OCI-LY7 (cell line): Measurements from ENCODE around the gene LDLRAD4. TPM values are rescaled to one million over a fixed set of nuclear protein-coding genes. Genes with fewer than 3 reads are reported as not detected.

Experiments
- BruUV-seq: library from RNA; stranded (reverse); fragments of 400-500 nt; replicated peaks from 2 replicates; lab custom pipeline; 2021; lab: Mats Ljungman, UMichigan
- CTCF ChIA-PET: fragments of 300-600 bp; sonication (Branson Sonifier 250); formaldehyde crosslinking; loops from one replicate; lab custom pipeline; 2022; ENCODE audit warnings: antibody characterized with exemption; ENCODE audit not compliant: unreplicated experiment; lab: Charles Lee
- POLR2A ChIA-PET: fragments of 300-600 bp; sonication (Branson Sonifier 250); formaldehyde crosslinking; loops from one replicate; lab custom pipeline; 2022; ENCODE audit warnings: antibody characterized with exemption; lab: Charles Lee
- DNase-seq: peaks from one replicate; pipeline ENCODE4 v3.0.0-alpha.2; 2015; ENCODE audit warnings: low spot score
- H2AFZ ChIP-seq: fragments of 200-600 bp; sonication (generic), shearing (Covaris generic); 2 replicates; pipeline ENCODE4 v1.6.1; 2014; ENCODE audit warnings: mild to moderate bottlenecking, antibody characterized with exemption, low read length, moderate library complexity
- H3K27ac ChIP-seq: fragments of 200-600 bp; sonication (generic); 2 replicates; pipeline ENCODE4 v1.5.1; 2014; ENCODE audit warnings: mixed run types, low read depth, mild to moderate bottlenecking, moderate library complexity, low read length, inconsistent platforms; ENCODE audit not compliant: poor library complexity, severe bottlenecking
- H3K36me3 ChIP-seq: fragments of 200-600 bp; sonication (generic); 2 replicates; pipeline ENCODE4 v1.6.1; 2014; ENCODE audit warnings: mild to moderate bottlenecking, antibody characterized with exemption, low read length, moderate library complexity, mixed read lengths; ENCODE audit not compliant: insufficient read depth
- H3K4me1 ChIP-seq: fragments of 200-600 bp; sonication (generic); 2 replicates; pipeline ENCODE4 v1.5.1; 2014; ENCODE audit warnings: mild to moderate bottlenecking, low read length; ENCODE audit not compliant: insufficient read depth, poor library complexity, severe bottlenecking
- H3K4me2 ChIP-seq: fragments of 200-600 bp; sonication (generic); 2 replicates; pipeline ENCODE4 v1.6.1; 2014; ENCODE audit warnings: mild to moderate bottlenecking, low read length
- H3K4me3 ChIP-seq: fragments of 200-600 bp; sonication (generic); 2 replicates; pipeline ENCODE4 v1.5.1; 2014; ENCODE audit warnings: mild to moderate bottlenecking, low read depth, low read length; ENCODE audit not compliant: poor library complexity, severe bottlenecking
- H3K79me2 ChIP-seq: fragments of 200-600 bp; sonication (generic); 2 replicates; pipeline ENCODE4 v1.6.1; 2016; ENCODE audit warnings: low read depth, mild to moderate bottlenecking, low read length, moderate library complexity, mixed read lengths; ENCODE audit not compliant: insufficient read depth
- H3K9me2 ChIP-seq: fragments of 200-600 bp; sonication (generic); 2 replicates; pipeline ENCODE4 v1.6.1; 2016; ENCODE audit warnings: mild to moderate bottlenecking, low read length, mixed read lengths; ENCODE audit not compliant: insufficient read depth
- H3K9me3 ChIP-seq: fragments of 200-600 bp; sonication (generic); 2 replicates; pipeline ENCODE4 v1.6.1; 2014; ENCODE audit warnings: mild to moderate bottlenecking, mixed run types, low read length, mixed read lengths
- H4K20me1 ChIP-seq: fragments of 200-600 bp; sonication (generic); 2 replicates; pipeline ENCODE4 v1.6.1; 2014; ENCODE audit warnings: mild to moderate bottlenecking, antibody characterized with exemption, low read length, moderate library complexity, mixed read lengths; ENCODE audit not compliant: insufficient read depth
- CTCF ChIP-seq: fragments of 200-600 bp; sonication (generic); conservative IDR thresholded peaks from 2 replicates; pipeline ENCODE4 v1.5.1; 2014; ENCODE audit warnings: mild to moderate bottlenecking, antibody characterized with exemption, low read length, moderate library complexity, mixed read lengths
- EZH2phosphoT487 ChIP-seq: fragments of 200-600 bp; sonication (generic); IDR thresholded peaks from 2 replicates; pipeline ENCODE4 v1.6.1; 2018; ENCODE audit warnings: low read depth, borderline replicate concordance, mild to moderate bottlenecking, mixed run types, antibody characterized with exemption, low read length, moderate library complexity, mixed read lengths
- intact Hi-C: fragments of 100-400 bp; cut with micrococcal nuclease; formaldehyde crosslinking; loops from one replicate; pipeline ENCODE4 v1.10.0; 2022; ENCODE audit not compliant: unreplicated experiment
- total RNA-seq, 2 experiments: library from RNA; depleted of rRNA in 1 of 2; stranded (reverse); fragments of >200 nt in 1 of 2; shearing (Covaris generic) in 1 of 2; gene quantifications; 2 replicates each; pipeline ENCODE4 v1.2.3, GENCODE V29; 2014 to 2022

The LDLRAD4 gene
- total RNA-seq, 2 experiments from 2014 or later: 26.2 to 43.8 TPM

GRCh38 chr18:13375302-13376255 is 157.0 kb downstream of the LDLRAD4 start:
- no peak for TF ChIP-seq CTCF
- no peak for TF ChIP-seq EZH2phosphoT487
- Histone ChIP-seq H3K4me2 (no peak overlapping the region), H3K36me3 (no peaks in the 10 kb centered on the region), H4K20me1 (no peaks in the 10 kb centered on the region), H3K79me2 (no peaks in the 10 kb centered on the region), H3K9me3 (no peaks in the 10 kb centered on the region), H2AFZ (no peak overlapping the region), H3K4me1 (no peaks in the 10 kb centered on the region), H3K4me3 (no peak overlapping the region), H3K27ac (no peak overlapping the region), H3K9me2 (no peaks in the 10 kb centered on the region)
- no TSS peak for BruUV-seq
- ChIA-PET POLR2A (no interaction called here), CTCF (no interaction called here)
- DNase-seq: no peak
- intact Hi-C loops: no loop called here

- no peak for DNase-seq
- BruUV-seq: no TSS peak
- ChIA-PET CTCF (no interaction called here), POLR2A (no interaction called here)
- no peaks in the 10 kb centered on the region for H3K9me3 ChIP-seq
- no peaks in the 10 kb centered on the region for H3K4me1 ChIP-seq
- no peak overlapping the region for H2AFZ ChIP-seq
- no peaks in the 10 kb centered on the region for H3K79me2 ChIP-seq
- H3K4me3 ChIP-seq: no peak overlapping the region
- no peak for TF ChIP-seq CTCF
- TF ChIP-seq EZH2phosphoT487: no peak
- H3K4me2 ChIP-seq: no peak overlapping the region
- intact Hi-C loops: no loop called here
- H3K27ac ChIP-seq: no peak overlapping the region
- no peaks in the 10 kb centered on the region for H4K20me1 ChIP-seq
- H3K36me3 ChIP-seq: no peaks in the 10 kb centered on the region
- no peaks in the 10 kb centered on the region for H3K9me2 ChIP-seq
Observed at GRCh38 chr18:13376298-13376840, 157.8 kb downstream of the LDLRAD4 start.
